Umbilical cord (tissue), 2 donors: Measurements from ENCODE around the gene ANKRD13A. TPM values are rescaled to one million over a fixed set of nuclear protein-coding genes. Genes with fewer than 3 reads are reported as not detected.
"Not testable (repeated sequence)": the region's sequence is repeated elsewhere in the genome, so short reads cannot be mapped to it uniquely, and the experiment has no call there.

Source experiments
- DNase-seq: peaks from one replicate; pipeline ENCODE4 v3.0.0-alpha.2; 2015; ENCODE audit warnings: low spot score
- total RNA-seq: library from RNA; depleted of rRNA; stranded (reverse); fragments of >200 nt; gene quantifications from one replicate; pipeline ENCODE4 v1.2.3, GENCODE V29; 2014; ENCODE audit warnings: low replicate concordance; ENCODE audit not compliant: insufficient read depth

ANKRD13A gene
- total RNA-seq, 1 donor from 2014 or later, result 58.3 TPM

GRCh38 chr12:110047297-110047940 lies 48.2 kb downstream of the ANKRD13A start:
- DNase-seq, result no peak

- peak; percentile 99 for DNase-seq
Measured at GRCh38 chr12:110048242-110049027, 49.2 kb downstream of the ANKRD13A start, which contains the start of gene C12orf76. Gene C12orf76 (minus strand): TSS chr12:110048522. CDS start chr12:110048495, 27 bp downstream.

GRCh38 chr12:110049034-110049433 lies 49.8 kb downstream of the ANKRD13A start:
- DNase-seq, result not testable (repeated sequence)

GRCh38 chr12:110049666-110050065 lies 50.4 kb downstream of the ANKRD13A start:
- DNase-seq, result not testable (repeated sequence)

- no peak for DNase-seq
Measured at GRCh38 chr12:110050927-110051326, 51.7 kb downstream of the ANKRD13A start.

- DNase-seq, result peak; percentile 58
Measured at GRCh38 chr12:110055375-110056352, 56.4 kb downstream of the ANKRD13A start.

GRCh38 chr12:110056643-110057042 lies 57.4 kb downstream of the ANKRD13A start:
- DNase-seq, result not testable (repeated sequence)

- no peak for DNase-seq
Measured at GRCh38 chr12:110058875-110059615, 59.8 kb downstream of the ANKRD13A start.

GRCh38 chr12:110059651-110060000 lies 60.4 kb downstream of the ANKRD13A start:
- no peak for DNase-seq

GRCh38 chr12:110062241-110062640 lies 63.0 kb downstream of the ANKRD13A start:
- no peak for DNase-seq

- DNase-seq, result no peak
Measured at GRCh38 chr12:110065540-110065939, 66.3 kb downstream of the ANKRD13A start.

GRCh38 chr12:110067531-110067930 lies 68.3 kb downstream of the ANKRD13A start:
- no peak for DNase-seq

GRCh38 chr12:110068115-110068514 lies 68.9 kb downstream of the ANKRD13A start:
- not testable (repeated sequence) for DNase-seq

GRCh38 chr12:110068654-110069053 lies 69.4 kb downstream of the ANKRD13A start:
- no peak for DNase-seq

GRCh38 chr12:110071504-110071903 lies 72.3 kb downstream of the ANKRD13A start:
- DNase-seq, result no peak

GRCh38 chr12:110071967-110072366 lies 72.7 kb downstream of the ANKRD13A start:
- DNase-seq, result no peak

GRCh38 chr12:110072636-110073035 lies 73.4 kb downstream of the ANKRD13A start:
- DNase-seq, result not testable (repeated sequence)

GRCh38 chr12:110073049-110073831 lies 74.0 kb downstream of the ANKRD13A start:
- no peak for DNase-seq

- DNase-seq, result no peak
Measured at GRCh38 chr12:110074089-110074488, 74.9 kb downstream of the ANKRD13A start.

GRCh38 chr12:110075880-110076279 lies 76.7 kb downstream of the ANKRD13A start:
- no peak for DNase-seq
